Measurements from ENCODE around the gene GRIA1. TPM values are rescaled to one million over a fixed set of nuclear protein-coding genes. Genes with fewer than 3 reads are reported as not detected.

Gene GRIA1
- total RNA-seq, 1 donor from 2014 or later = 1.6 TPM

DNA sequence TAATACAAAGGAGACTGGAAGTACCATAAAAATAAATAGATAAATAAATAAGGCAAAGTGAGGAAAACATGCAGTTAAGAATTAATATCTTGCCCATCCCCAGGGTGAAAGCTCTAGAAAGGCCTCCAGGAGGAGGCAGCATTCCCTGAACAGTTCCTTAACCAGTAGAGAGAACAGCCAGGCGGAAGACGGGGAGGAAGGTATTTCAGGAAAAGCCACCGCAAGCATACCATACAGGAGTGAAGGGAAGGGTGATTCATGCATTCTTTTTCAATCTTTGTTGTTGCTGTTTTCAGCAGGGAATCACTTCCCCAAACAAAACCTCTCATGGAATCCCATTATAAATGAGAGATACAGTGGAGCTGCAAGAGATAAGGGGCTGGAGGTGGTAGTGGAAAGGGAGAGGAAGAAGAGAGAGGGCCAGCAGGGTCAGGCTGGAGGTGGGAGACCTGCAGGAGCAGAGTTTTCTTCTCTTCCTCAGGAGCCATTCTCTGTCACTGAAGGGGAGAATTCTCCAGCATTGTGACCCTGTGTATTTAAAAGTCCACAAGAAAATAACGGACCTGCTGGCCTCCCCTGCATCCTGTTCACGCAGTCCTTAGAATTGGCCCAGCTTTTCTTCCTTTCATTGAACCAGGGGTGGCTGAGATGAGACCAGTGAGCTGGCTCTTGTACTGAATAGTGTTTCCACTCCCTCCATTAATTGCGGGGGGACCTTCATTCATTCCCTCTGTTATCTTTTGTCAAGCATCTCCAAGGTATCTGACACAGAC is 292.3 kb downstream of the GRIA1 start:
- Mint-ChIP-seq H3K4me3 (no peak overlapping the region), H3K27me3 (ENCODE audit: low read depth) (no peaks in the 10 kb centered on the region), H3K4me1 (peaks cover 16% of the 10 kb centered on the region), H3K27ac (ENCODE audit: unreplicated experiment) (no peak overlapping the region), H3K9me3 (no peaks in the 10 kb centered on the region), H3K36me3 (ENCODE audit: low read depth) (no peaks in the 10 kb centered on the region)
- DNase-seq (ENCODE audit: low read depth, low spot score) = no peak
- TF ChIP-seq, protein P1, sequence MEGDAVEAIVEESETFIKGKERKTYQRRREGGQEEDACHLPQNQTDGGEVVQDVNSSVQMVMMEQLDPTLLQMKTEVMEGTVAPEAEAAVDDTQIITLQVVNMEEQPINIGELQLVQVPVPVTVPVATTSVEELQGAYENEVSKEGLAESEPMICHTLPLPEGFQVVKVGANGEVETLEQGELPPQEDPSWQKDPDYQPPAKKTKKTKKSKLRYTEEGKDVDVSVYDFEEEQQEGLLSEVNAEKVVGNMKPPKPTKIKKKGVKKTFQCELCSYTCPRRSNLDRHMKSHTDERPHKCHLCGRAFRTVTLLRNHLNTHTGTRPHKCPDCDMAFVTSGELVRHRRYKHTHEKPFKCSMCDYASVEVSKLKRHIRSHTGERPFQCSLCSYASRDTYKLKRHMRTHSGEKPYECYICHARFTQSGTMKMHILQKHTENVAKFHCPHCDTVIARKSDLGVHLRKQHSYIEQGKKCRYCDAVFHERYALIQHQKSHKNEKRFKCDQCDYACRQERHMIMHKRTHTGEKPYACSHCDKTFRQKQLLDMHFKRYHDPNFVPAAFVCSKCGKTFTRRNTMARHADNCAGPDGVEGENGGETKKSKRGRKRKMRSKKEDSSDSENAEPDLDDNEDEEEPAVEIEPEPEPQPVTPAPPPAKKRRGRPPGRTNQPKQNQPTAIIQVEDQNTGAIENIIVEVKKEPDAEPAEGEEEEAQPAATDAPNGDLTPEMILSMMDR (conservative IDR thresholded peaks at IDR 0.05) = no peak

DNA sequence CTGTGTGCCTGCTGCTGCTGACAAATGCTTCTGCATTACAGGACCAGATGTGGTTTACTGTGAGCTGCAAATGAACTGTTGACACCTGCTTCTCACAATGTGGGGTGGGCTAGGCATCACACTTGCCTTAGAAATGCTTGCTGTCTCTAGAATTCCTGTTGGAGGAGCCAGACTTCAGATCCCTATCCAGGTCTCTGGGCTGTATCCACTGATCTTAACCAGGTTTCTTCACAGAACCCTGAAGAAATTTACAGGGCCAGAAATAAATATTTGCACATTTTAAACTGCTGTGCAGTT is 292.8 kb downstream of the GRIA1 start:
- Mint-ChIP-seq H3K27me3 (ENCODE audit: low read depth) (peaks cover 3% of the 10 kb centered on the region), H3K27ac (ENCODE audit: unreplicated experiment) (no peak overlapping the region), H3K4me3 (no peak overlapping the region), H3K9me3 (no peaks in the 10 kb centered on the region), H3K36me3 (ENCODE audit: low read depth) (no peaks in the 10 kb centered on the region), H3K4me1 (peaks cover 10% of the 10 kb centered on the region)
- DNase-seq (ENCODE audit: low read depth, low spot score) = no peak
- TF ChIP-seq, protein P1 (conservative IDR thresholded peaks at IDR 0.05) = no peak

DNA sequence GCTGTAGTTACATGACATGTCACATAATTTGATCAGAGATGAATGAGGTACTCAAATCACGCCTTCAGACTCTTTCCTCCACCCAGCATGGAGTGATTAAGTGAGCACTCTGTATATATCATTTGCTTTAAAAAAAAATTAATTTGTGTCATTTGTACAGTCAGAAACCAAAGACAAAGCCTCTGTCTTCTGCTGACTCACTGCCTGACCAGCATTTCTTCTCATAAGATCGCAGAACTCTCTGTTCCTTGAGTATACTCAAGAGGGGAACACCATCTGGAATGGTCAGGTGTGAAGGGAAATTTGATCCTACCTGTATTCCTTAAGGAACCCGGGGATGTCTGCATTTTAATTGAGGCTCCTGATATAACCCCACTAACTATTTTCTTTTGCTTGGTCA is 293.8 kb downstream of the GRIA1 start:
- DNase-seq (ENCODE audit: low read depth, low spot score) = no peak
- Mint-ChIP-seq H3K27me3 (ENCODE audit: low read depth) (peaks cover 4% of the 10 kb centered on the region), H3K4me1 (peaks cover 6% of the 10 kb centered on the region), H3K27ac (ENCODE audit: unreplicated experiment) (no peak overlapping the region), H3K9me3 (no peaks in the 10 kb centered on the region), H3K4me3 (no peak overlapping the region), H3K36me3 (ENCODE audit: low read depth) (no peaks in the 10 kb centered on the region)
- TF ChIP-seq, protein P1 (conservative IDR thresholded peaks at IDR 0.05) = no peak

DNA sequence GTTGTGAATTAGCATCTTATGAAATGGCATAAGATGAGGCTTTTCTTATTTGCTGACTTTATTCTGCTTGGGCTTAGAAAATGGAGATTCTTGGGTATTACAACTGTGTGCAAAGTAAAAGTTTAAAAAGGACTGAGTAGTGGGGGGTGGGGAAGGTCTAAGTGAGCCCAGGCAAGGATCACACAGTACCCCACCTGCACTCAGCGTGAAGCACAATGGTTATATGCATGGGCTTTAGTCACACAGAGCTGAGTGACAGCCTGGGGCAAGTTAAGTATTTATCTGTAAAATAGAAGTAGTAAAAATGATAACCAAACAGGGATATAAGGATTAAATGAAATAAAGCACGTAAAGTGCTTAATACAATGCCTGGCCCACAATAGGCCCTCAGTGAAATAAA is 300.9 kb downstream of the GRIA1 start:
- no peak for DNase-seq (ENCODE audit: low read depth, low spot score)
- Mint-ChIP-seq H3K27me3 (ENCODE audit: low read depth) (peaks cover 4% of the 10 kb centered on the region), H3K4me1 (no peaks in the 10 kb centered on the region), H3K36me3 (ENCODE audit: low read depth) (no peaks in the 10 kb centered on the region), H3K4me3 (no peak overlapping the region), H3K9me3 (no peaks in the 10 kb centered on the region), H3K27ac (ENCODE audit: unreplicated experiment) (no peak overlapping the region)
- TF ChIP-seq, protein P1 (conservative IDR thresholded peaks at IDR 0.05) = no peak

DNA sequence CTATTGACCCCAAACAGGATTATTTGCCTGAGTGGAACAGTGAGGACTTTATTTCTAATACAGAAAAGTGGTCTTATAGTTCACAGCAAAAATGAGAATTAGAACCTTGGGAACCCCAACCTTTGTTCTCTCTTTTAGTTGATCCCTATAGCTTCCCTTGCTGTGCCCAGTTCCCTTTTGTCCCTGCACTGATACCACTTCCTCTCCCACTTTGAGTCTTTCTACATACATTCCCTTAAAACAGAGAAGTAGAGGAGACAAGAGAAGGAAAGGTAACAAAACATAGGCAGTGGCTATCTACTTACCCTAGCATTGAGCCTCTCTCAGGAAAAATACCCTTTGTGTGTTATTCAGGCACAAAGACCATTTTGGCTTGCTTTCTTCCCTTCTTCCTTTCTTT is 301.8 kb downstream of the GRIA1 start:
- no peak for DNase-seq (ENCODE audit: low read depth, low spot score)
- H3K36me3 Mint-ChIP-seq (ENCODE audit: low read depth) = no peaks in the 10 kb centered on the region
- TF ChIP-seq, protein P1 (conservative IDR thresholded peaks at IDR 0.05) = no peak
- no peaks in the 10 kb centered on the region for H3K4me1 Mint-ChIP-seq
- H3K9me3 Mint-ChIP-seq = no peaks in the 10 kb centered on the region
- H3K4me3 Mint-ChIP-seq = no peak overlapping the region
- H3K27me3 Mint-ChIP-seq (ENCODE audit: low read depth) = peaks cover 4% of the 10 kb centered on the region
- no peak overlapping the region for H3K27ac Mint-ChIP-seq (ENCODE audit: unreplicated experiment)
